HG03460 (cell line): ENCODE data around the gene SCIN.
"Not testable (repeated sequence)": the region's sequence is repeated elsewhere in the genome, so short reads cannot be mapped to it uniquely, and the experiment has no call there.

Source experiments
- ATAC-seq: cut with Tn5 transposase; IDR thresholded peaks from one replicate; pipeline ENCODE4 v1.9.1; 2021; ENCODE audit not compliant: unreplicated experiment

SCIN gene

DNA sequence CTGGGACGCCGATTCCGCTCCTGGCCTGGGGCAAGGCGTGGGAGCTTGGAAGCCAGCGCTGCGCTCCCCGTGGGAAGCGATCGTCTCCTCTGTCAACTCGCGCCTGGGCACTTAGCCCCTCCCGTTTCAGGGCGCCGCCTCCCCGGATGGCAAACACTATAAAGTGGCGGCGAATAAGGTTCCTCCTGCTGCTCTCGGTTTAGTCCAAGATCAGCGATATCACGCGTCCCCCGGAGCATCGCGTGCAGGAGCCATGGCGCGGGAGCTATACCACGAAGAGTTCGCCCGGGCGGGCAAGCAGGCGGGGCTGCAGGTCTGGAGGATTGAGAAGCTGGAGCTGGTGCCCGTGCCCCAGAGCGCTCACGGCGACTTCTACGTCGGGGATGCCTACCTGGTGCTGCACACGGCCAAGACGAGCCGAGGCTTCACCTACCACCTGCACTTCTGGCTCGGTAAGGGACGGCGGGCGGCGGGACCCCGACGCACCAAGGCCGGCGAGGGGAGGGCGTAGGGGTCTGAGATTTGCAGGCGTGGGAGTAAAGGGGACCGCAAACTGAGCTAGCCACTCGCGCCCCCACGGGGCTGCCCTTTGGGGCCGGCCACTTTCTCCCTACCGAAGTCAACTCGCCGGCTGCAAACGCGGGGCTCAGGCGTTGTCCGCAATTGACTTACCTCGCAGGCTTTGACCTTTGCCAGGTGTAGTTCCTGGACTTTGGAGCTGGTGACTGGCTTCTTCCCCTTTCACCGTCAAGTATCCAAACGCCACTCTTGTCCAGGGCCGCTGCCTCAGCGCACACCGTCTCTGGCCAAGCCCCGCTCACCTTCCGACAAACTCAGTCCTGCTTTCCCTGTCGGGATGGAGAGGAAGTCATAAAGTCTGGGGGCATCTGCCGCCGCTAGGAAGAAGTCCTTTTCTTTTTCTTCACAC lies at the start of gene SCIN:
Gene SCIN, plus strand, starts transcription at position 187 of the 928 bp plus-strand sequence. Its CDS starts 67 bp downstream, at position 254.
- peak; percentile 39 for ATAC-seq

DNA sequence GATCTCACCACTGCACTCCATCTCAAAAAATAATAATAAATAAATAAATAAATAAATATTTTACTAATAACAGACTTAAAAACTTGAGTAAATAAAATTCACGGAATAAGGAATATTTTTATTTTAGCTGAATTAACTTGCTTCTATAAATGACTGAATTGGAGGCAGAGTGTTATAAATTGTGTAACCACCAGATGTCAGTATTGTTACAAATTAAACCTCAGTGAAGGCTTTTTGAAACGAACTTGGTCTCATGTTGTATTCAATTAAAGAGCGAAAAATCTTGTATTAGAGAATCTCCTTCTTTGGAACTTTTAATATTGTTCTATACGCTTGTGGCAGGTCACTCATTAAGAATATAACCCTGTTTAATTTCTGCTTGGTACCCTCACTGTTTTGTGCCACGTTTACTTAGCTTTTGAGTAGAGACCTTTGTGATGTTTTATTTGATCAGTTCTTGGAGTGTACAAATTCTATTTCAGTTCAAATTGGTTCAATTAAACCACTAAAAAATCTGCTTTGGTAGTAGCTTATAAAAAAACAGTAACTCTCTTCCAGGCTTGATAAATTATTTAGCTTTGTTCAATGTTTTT lies 45.6 kb upstream of the SCIN start:
- ATAC-seq: no peak

DNA sequence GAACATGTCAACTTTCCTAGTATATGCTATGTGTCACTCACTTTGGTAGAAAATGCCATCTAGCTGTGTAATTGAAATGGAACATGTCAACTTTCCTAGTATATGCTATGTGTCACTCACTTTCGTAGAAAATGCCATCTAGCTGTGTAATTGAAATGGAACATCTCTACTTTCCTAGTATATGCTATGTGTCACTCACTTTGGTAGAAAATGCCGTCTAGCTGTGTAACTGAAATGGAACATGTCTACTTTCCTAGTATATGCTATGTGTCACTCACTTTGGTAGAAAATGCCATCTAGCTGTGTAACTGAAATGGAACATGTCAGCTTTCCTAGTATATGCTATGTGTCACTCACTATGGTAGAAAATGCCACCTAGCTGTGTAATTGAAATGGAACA lies 43.8 kb upstream of the SCIN start:
- not testable (repeated sequence) for ATAC-seq

DNA sequence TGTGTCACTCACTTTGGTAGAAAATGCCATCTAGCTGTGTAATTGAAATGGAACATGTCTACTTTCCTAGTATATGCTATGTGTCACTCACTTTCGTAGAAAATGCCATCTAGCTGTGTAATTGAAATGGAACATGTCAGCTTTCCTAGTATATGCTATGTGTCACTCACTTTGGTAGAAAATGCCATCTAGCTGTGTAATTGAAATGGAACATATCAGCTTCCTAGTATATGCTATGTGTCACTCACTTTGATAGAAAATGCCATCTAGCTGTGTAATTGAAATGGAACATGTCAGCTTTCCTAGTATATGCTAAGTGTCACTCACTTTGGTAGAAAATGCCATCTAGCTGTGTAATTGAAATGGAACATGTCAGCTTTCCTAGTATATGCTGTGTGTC lies 42.9 kb upstream of the SCIN start:
- not testable (repeated sequence) for ATAC-seq

DNA sequence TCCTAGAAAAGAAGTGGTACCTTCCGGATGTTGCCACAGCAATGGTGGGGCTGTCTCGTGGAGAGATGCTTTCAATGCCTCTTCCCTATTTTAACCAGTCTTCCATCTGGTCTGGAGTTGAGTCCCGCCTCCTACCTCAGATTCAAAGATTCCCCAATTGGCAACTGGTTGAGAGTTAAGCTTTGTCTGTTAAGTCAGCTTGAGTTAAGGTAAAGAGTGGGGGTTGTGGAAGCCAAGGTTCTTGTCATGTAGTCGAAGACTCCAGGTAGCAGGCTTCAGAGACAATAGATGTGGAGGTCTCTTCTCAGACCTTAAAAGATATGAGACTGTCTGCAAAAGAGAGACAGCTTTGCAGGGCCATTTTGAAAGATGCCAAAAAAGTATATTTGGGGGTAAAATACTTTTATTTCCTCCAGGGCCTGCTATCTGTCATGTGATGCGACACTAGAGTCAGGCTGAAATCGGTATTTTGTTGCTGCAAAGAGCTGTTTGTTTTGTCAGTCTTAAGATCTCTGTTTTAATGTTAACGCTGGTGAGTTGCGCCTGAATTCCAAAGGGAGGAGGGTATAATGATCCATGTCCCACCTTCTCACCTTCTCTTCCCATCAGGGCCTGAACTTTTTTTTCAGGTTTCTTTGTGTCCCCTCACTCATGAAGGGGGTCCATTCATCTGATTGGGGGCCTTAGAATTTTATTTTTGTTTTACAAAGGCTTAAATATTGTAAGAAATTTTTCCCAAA lies 40.4 kb upstream of the SCIN start:
- no peak for ATAC-seq

DNA sequence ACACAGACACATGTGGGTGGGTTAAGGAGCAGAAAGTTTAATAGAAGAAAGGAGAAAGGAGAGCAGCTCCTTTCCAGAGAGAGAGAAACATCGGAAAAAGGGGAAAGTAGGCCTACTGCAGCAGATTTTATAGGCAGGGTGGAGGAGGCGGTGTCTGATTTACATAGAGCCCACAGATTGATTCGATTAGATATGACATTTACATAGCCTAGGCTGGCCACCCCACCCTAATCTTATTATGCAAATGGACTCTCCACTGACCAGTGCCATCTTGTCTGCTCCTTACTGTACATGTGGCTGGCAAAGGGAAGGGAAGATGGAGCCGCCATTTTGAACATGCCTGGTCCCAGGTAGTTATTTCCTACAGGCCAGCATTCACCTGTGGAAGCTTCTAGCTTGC lies 38.7 kb upstream of the SCIN start:
- ATAC-seq: no peak

DNA sequence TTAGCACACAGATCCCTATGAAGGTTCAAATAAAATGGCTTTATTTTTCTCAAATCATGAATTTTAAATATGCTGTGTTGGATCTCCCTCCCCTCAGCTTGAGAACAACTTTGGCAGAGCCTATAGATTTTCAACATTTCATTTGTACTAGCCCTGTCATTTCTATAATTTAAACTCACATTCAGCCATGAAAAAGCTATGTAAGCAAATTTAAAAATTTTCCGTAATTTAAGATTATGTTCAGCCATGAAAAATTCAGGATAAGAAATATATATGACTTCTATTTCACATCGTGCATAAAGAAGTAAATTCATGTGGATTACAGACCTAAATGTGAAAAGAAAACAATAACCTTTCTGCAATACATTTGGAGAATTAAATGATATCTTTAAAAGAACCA lies 36.5 kb upstream of the SCIN start:
- no peak for ATAC-seq

DNA sequence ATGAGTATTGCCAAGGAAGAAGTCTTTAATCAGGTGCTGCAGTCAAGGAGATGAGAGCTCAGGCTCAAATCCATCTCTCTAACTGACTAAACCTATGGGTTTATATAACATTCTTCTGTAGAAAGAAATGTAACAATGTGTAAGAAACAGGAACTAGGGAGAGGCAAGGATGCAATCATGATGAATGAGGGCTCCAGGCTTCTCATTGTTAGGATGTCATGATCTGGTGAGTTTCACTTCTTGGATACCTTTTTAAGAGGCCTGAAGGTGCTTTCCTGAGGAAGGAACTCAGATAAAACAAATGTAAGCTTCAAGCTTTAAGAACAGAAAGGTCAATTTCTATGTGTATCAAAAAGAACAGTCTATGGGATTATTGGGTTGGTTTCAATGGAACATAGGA lies 30.8 kb upstream of the SCIN start:
- no peak for ATAC-seq

DNA sequence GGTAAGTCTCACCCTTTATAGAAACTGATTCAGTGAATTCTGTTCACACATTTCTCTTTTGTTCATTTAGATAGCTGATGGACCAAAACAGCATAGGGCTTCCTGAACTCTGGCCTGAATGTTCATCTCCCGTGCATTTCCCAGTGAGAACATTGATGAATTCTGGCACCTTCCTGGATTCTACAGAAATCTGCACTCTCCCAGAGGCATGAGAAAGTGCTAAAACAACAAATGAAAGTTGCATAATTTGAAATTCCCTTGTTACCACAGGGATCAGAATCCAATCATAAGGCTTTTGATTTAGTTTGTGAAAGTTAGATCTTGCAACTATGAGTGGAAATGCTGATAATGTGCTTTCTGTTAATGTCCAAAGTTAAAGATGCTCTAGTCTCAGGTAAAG lies 29.7 kb upstream of the SCIN start:
- ATAC-seq: no peak

DNA sequence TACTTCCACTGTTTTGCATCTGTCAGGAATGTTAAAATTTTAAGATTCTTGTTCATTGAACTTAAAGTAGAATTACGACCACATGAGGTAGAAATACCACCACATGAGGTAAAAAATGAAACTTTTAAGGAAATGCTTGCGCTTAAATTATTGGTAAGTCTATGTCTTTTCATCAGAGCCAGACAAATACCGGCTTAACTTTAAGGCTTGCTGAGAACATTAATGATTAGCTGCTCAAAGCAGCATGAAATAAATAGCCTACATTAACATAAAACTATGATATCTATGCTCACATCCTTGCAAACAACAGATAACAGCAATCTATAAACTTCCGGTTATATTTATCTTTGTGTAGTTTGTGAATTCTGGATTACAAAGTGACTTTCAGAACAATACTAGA lies 26.9 kb upstream of the SCIN start:
- no peak for ATAC-seq

DNA sequence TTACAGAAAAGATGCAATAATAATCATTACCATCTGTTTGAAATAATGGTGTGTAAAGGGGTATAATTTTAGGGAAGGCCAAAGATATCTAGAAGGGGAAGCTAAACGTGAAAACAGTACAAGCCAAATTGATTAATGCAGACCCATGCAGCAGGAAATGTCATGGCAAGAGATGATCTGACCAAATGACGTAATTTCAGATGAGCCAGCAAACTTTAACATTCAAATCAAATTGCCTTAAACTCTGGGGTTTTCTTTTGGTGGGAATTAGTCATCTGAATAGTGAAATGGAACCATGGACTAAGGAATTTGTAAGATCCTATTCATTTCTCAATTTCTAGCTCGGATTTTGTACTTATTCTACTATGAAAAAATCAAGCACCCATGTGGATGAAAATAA lies 21.4 kb upstream of the SCIN start:
- no peak for ATAC-seq

DNA sequence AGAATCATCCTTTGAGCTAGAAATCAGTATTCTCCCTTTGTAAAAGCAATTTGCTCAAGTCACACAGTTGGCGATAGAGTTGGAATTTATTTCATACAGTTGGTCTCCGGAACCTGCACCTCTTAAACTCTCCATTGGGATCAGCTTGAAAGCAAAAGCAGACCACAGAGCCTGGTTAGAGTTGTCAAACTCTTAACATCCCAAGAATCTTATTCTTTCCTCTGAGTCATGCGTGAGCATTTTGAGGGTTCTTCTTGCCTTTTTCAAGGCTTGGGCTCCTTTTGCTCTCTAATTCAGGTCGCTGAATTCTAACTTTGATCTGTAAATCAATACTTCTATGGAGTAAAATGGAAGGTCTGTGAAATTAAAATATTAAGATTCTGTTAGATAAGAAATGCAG lies 19.6 kb upstream of the SCIN start:
- ATAC-seq: no peak

DNA sequence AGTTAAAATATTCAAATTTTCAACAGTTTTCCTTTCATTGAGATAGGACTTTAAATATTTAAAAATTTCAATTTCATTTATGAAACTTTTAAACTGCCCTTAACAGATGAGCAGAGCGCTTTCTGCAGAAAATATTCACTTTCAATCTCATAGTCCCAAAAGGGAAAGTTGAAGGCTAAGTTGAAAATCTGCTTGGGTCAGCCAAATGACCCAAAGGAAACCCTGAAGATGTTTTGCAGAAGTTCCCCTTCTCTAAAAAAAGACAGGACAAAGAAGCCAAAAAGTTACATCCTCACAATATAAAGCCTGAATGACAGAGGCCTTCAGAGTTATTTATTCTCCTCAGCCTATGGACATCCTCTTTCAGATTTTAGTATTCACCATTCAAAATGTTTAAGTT lies 17.6 kb upstream of the SCIN start:
- ATAC-seq: no peak

DNA sequence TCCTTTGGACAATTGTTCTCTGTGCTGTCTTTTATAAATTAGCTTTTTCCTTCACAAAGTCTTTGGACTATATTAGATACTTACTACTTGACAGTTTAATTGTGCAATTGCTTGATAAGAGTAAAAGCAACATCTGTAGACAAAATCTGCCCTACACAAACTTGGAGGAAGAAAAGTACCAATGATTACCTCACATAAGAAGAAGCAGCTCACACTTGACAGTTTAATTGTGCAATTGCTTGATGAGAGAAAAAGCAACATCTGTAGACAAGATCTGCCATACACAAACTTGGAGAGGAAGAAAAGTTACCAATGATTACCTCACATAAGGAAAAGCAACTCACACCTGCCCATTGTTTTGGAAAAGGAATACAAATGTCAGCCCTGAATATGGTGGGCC lies 17.1 kb upstream of the SCIN start:
- ATAC-seq: no peak

DNA sequence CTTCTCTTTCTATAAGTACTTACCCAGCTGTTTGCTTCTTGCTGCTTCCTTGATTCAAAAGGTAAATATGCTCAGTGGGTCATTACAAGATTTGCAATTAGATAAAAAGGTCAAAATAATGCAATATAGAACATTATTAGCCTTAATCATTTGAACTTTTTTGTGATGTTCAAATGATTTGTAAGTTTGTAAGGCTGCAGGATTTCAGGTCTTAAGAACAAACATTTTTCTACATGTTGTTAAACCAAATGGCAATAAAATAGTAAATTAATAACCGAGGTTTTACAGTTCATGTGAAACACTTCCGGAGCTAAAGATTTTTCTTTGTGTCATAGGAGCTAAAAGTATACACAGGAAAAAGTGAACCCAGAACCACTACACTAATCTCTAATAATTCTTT lies 16.2 kb upstream of the SCIN start:
- no peak for ATAC-seq

DNA sequence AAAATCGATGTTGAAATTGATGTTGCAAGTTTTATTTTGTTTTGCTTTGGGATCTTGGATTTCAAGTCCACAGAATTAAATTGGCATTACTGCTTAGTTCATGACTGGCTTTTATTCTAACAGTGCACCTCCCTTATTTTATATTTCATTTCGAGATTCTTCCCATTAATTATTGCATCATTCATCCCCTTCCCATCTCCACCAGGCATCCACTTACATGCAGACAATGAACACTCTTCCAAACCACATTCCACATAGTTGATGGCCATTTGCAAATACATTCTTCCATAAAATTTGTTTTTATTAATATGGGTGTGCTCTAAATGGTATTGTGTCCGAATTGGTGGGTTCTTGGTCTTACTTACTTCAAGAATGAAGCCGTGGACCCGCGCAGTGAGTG lies 15.6 kb upstream of the SCIN start:
- ATAC-seq: no peak

DNA sequence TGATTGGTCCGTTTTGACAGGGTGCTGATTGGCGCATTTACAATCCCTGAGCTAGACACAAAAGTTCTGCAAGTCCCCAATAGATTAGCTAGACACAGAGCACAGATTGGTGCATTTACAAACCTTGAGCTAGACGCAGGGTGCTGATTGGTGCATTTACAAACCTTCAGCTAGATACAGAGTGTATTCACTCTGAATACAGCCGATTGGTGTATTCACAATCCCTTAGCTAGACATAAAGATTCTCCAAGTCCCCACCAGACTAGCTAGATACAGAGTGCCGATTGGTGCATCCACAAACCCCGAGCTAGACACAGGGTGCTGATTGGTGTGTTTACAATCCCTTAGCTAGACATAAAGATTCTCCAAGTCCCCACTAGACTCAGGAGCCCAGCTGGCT lies 14.8 kb upstream of the SCIN start:
- not testable (repeated sequence) for ATAC-seq

DNA sequence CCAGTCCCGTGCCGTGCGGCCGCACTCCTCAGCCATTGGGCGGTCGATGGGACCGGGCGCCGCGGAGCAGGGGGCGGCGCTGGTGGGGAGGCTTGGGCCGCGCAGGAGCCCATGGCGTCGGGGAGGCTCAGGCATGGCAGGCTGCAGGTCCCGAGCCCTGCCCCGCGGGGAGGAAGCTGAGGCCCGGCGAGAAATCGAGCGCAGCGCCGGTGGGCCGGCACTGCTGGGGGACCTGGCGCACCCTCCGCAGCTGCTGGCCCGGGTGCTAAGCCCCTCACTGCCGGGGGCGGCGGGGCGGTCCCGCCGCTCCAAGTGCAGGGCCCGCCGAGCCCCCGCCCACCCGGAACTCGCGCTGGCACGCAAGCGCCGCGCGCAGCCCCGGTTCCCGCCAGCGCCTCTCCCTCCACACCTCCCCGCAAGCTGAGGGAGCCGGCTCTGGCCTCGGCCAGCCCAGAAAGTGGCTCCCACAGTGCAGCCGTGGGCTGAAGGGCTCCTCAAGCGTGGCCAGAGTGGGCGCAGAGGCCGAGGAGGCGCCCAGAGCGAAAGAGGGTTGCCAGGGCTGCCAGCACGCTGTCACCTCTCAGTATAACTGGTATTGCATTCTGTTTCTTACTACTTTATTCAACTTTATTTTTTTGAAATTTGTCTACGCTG lies 14.3 kb upstream of the SCIN start:
- not testable (repeated sequence) for ATAC-seq

DNA sequence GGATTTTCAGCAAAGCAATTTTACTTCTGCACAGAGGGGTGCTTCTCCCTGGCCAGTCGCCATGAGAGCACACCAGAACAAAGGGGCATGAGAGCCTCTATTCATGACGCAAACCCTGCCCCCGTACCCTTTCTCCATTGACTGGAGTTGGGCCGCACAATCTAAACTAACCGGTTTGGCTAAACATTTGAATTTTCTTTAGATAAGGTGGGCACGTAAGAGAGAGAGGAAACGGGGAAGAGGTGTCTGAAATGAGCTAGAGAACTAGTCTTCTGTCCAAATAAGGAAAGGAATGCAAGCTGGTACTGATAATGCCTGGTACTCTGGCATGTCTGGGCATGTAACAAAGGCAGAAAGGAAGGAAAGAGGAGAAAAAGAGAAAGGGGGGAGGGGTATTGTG lies 13.2 kb upstream of the SCIN start:
- ATAC-seq: no peak

DNA sequence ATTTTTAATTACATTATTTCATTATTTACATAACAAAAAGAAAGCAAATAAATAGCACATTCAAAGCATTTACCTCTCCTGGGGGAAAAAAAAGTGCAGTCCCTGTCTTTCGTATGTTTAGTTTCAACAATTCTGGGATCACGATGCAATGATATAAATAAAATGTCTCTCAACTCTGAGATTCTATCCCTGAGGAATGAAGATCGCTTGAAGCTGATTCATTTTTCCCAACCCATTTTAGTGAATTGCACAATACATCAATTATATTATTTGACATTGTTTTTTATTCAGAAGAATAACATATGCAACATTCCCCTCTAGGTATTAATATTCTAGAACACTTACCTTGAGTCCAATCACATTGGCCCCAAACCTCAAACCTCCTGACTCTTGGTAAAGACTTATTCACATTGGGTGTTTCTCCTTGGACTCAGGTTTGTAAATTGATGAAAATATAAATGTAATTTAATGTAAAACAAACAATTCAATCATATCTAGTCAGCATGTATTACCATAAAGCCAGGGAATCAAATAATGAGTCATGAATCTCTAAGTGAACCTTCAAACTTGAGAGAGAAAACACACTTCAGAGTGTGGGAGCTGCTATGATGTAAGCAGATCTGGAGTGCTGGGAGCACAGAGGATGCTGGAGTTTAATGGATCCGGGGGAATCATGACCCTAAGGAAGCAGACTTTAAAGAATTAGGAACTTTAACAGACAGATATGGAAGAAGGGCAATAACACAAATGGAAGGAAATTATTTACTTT lies 5.3 kb upstream of the SCIN start:
- ATAC-seq: no peak

DNA sequence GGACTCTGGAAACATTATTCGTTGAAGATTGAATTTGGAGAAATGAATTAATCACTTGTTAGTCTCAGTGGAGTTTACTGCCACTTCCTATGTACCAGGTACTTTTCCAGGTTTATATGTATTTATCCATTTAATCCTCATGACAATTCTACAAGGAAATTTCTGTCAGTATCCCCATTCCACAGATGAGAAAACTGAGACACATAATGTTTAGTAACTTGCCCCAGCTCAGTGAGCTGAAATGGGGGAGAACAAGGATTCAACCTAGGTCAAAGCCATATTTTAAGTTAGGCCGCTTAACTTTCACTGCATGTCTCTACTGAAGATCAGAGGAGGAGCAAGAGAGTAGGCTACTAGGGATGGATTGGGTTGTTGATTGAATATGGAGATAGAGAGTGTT lies 4.6 kb upstream of the SCIN start:
- no peak for ATAC-seq
